NOMO-1 (cell line): ENCODE results near the gene ATG4A.
A peak's percentile ranks its signal among the peaks of the same experiment; 100 is the strongest.

Experiments
- DNase-seq, 2 experiments: peaks; one replicate each; lab custom pipeline; 2025; ENCODE audit not compliant: unreplicated experiment in 2 of 2; lab: John Stamatoyannopoulos, UW

ATG4A gene

GRCh38 chrX:108091264-108091877 lies at the start of gene ATG4A, which contains the start of gene PSMD10:
ATG4A (plus strand) TSS chrX:108091778; CDS start chrX:108091827, 49 bp downstream.
PSMD10 (minus strand) TSS chrX:108091542; CDS start chrX:108091520, 22 bp downstream.
- peak; percentile 89 to 91 for DNase-seq

- no peak for DNase-seq
These were observed 46.9 kb upstream of the ATG4A start, which contains the start of gene VSIG1 for GRCh38 chrX:108044554-108045256. VSIG1 (plus strand) TSS chrX:108045065; CDS start chrX:108045131, 66 bp downstream.

- no peak for DNase-seq
These were observed 41.9 kb upstream of the ATG4A start for GRCh38 chrX:108049649-108050048.

GRCh38 chrX:108053218-108053617 lies 38.4 kb upstream of the ATG4A start:
- DNase-seq, result no peak

GRCh38 chrX:108055546-108055945 lies 36.0 kb upstream of the ATG4A start:
- no peak for DNase-seq

- DNase-seq, result no peak
These were observed 31.8 kb upstream of the ATG4A start for GRCh38 chrX:108059801-108060200.

- DNase-seq, result no peak
These were observed 27.6 kb upstream of the ATG4A start for GRCh38 chrX:108064001-108064400.

- no peak for DNase-seq
These were observed 27.0 kb upstream of the ATG4A start for GRCh38 chrX:108064613-108065012.

- no peak for DNase-seq
These were observed 23.5 kb upstream of the ATG4A start for GRCh38 chrX:108068121-108068520.

GRCh38 chrX:108070891-108071290 lies 20.7 kb upstream of the ATG4A start:
- no peak for DNase-seq

- DNase-seq, result no peak
These were observed 20.0 kb upstream of the ATG4A start for GRCh38 chrX:108071578-108071977.

- no peak for DNase-seq
These were observed 18.8 kb upstream of the ATG4A start for GRCh38 chrX:108072746-108073145.

- no peak for DNase-seq
These were observed 10.5 kb upstream of the ATG4A start for GRCh38 chrX:108081110-108081509.

- no peak for DNase-seq
These were observed 3.8 kb upstream of the ATG4A start for GRCh38 chrX:108087792-108088191.

- DNase-seq, result no peak
These were observed 3.1 kb upstream of the ATG4A start for GRCh38 chrX:108088511-108088910.

- peak in 1 of 2 experiments; percentile 27 for DNase-seq
These were observed 901 bp upstream of the ATG4A start for GRCh38 chrX:108090491-108091263.

- no peak for DNase-seq
These were observed 307 bp downstream of the ATG4A start for GRCh38 chrX:108091878-108092291.

GRCh38 chrX:108097380-108097779 lies 5.8 kb downstream of the ATG4A start:
- no peak for DNase-seq

- DNase-seq, result no peak
These were observed 13.9 kb downstream of the ATG4A start for GRCh38 chrX:108105473-108105872.

- no peak for DNase-seq
These were observed 23.0 kb downstream of the ATG4A start for GRCh38 chrX:108114541-108114940.

GRCh38 chrX:108117988-108118387 lies 26.4 kb downstream of the ATG4A start:
- no peak for DNase-seq
